Stimulated activated CD8-positive, alpha-beta memory T cell treated with anti-CD3 and anti-CD28 coated beads, Interleukin-12 subunit alpha, Interleukin-12 subunit beta, amount 100 ng/mL, for 24 hours (primary cell): ENCODE results near the gene GARIN5B.
"Not testable (repeated sequence)": the region's sequence is repeated elsewhere in the genome, so short reads cannot be mapped to it uniquely, and the experiment has no call there.

Experiments
- DNase-seq: peaks from one replicate; pipeline ENCODE4 v3.0.0-alpha.2; 2020; ENCODE audit errors: extremely low read depth

GARIN5B gene

GRCh38 chr19:55350620-55351315 lies 12.3 kb downstream of the GARIN5B start:
- no peak for DNase-seq

GRCh38 chr19:55348317-55349034 lies 14.6 kb downstream of the GARIN5B start:
- DNase-seq, result no peak

- DNase-seq, result no peak
Observed at GRCh38 chr19:55347442-55348009, 15.5 kb downstream of the GARIN5B start.

- DNase-seq, result no peak
Observed at GRCh38 chr19:55346725-55347441, 16.2 kb downstream of the GARIN5B start.

- DNase-seq, result no peak
Observed at GRCh38 chr19:55345818-55346724, 17.0 kb downstream of the GARIN5B start.

- DNase-seq, result no peak
Observed at GRCh38 chr19:55345101-55345817, 17.8 kb downstream of the GARIN5B start.

- no peak for DNase-seq
Observed at GRCh38 chr19:55344444-55344843, 18.6 kb downstream of the GARIN5B start.

- DNase-seq, result no peak
Observed at GRCh38 chr19:55341595-55342531, 21.2 kb downstream of the GARIN5B start.

- peak; percentile 43 for DNase-seq
Observed at GRCh38 chr19:55341171-55341588, 21.9 kb downstream of the GARIN5B start.

- DNase-seq, result no peak
Observed at GRCh38 chr19:55340784-55341147, 22.3 kb downstream of the GARIN5B start.

- no peak for DNase-seq
Observed at GRCh38 chr19:55339889-55340783, 22.9 kb downstream of the GARIN5B start.

- peak; percentile 100 for DNase-seq
Observed at GRCh38 chr19:55339105-55339888, 23.8 kb downstream of the GARIN5B start, which contains the start of gene KMT5C. TSS of gene KMT5C (plus strand) at chr19:55339876. CDS start at chr19:55341937, 2,061 bp downstream.

GRCh38 chr19:55336101-55336500 lies 27.0 kb downstream of the GARIN5B start:
- DNase-seq, result no peak

- DNase-seq, result no peak
Observed at GRCh38 chr19:55333870-55334269, 29.2 kb downstream of the GARIN5B start.

- DNase-seq, result not testable (repeated sequence)
Observed at GRCh38 chr19:55329791-55330190, 33.3 kb downstream of the GARIN5B start.

- DNase-seq, result not testable (repeated sequence)
Observed at GRCh38 chr19:55328774-55329318, 34.2 kb downstream of the GARIN5B start.

- DNase-seq, result no peak
Observed at GRCh38 chr19:55325172-55325571, 37.9 kb downstream of the GARIN5B start, which contains the start of gene TMEM150B. TSS of gene TMEM150B (minus strand) at chr19:55325341. CDS start at chr19:55321036, 4,305 bp downstream.
